ENCODE measurements around the gene DNM2. TPM values are rescaled to one million over a fixed set of nuclear protein-coding genes. Genes with fewer than 3 reads are reported as not detected.

The DNM2 gene
- total RNA-seq, 6 donors from 2014 or later = 238 to 744 (median 318) TPM

GRCh38 chr19:10695401-10696398, 22.2 kb upstream of the DNM2 start:
- Histone ChIP-seq H3K4me3 (peak overlapping the region in 3 of 4 donors; percentile 31 to 39 (median 34)), H3K27me3 (no peaks in the 10 kb centered on the region), H3K27ac (no peak overlapping the region), H3K36me3 (peaks cover 0 to 21% (median 16%) of the 10 kb centered on the region in 4 donors), H3K4me1 (peaks cover 15 to 21% (median 15%) of the 10 kb centered on the region in 4 donors), H3K9me3 (no peaks in the 10 kb centered on the region)
- TF ChIP-seq CTCF (IDR thresholded peaks at IDR 0.05) (peak in 1 of 6 experiments; percentile 9), EP300 (IDR thresholded peaks at IDR 0.05) (peak in 1 of 4 donors; percentile 10), POLR2AphosphoS5 (IDR thresholded peaks at IDR 0.05) (peak in 1 of 2 donors; percentile 39), POLR2A (IDR thresholded peaks at IDR 0.05) (no peak)
- peak; percentile 98 to 99 for ATAC-seq (ENCODE audit: low FRiP score in 2 of 2)
- DNase-seq = peak; percentile 96
- WGBS, 2 donors = 14 to 23% methylated on average over 33 to 45 of the region's 59 CpGs

GRCh38 chr19:10699650-10700335, 18.1 kb upstream of the DNM2 start:
- Histone ChIP-seq H3K4me1 (peaks cover 25 to 33% (median 26%) of the 10 kb centered on the region in 4 donors), H3K27me3 (no peaks in the 10 kb centered on the region), H3K36me3 (peaks cover 0 to 2% (median 0%) of the 10 kb centered on the region in 4 donors), H3K27ac (no peak overlapping the region), H3K4me3 (no peak overlapping the region), H3K9me3 (no peaks in the 10 kb centered on the region)
- peak in 1 of 2 donors; percentile 47 for DNase-seq
- TF ChIP-seq CTCF (IDR thresholded peaks at IDR 0.05) (peak; percentile 8 to 54 (median 36)), POLR2A (IDR thresholded peaks at IDR 0.05) (no peak)
- 38 to 40% methylated on average over 15 of the region's 15 CpGs for WGBS, 2 donors
- ATAC-seq (ENCODE audit: low FRiP score in 2 of 2) = no peak

GRCh38 chr19:10701955-10702525, 15.8 kb upstream of the DNM2 start:
- H3K27ac ChIP-seq = peak overlapping the region in 1 of 4 donors; percentile 52
- H3K9me3 ChIP-seq = no peaks in the 10 kb centered on the region
- 18 to 21% methylated on average over 10 to 23 of the region's 24 CpGs for WGBS, 2 donors
- ATAC-seq (ENCODE audit: low FRiP score in 2 of 2) (peak; percentile 18 to 34), DNase-seq (no peak)
- TF ChIP-seq POLR2AphosphoS5 (IDR thresholded peaks at IDR 0.05) = no peak
- peak in 1 of 6 experiments; percentile 4 for TF ChIP-seq CTCF (IDR thresholded peaks at IDR 0.05)
- TF ChIP-seq POLR2A (IDR thresholded peaks at IDR 0.05) = no peak
- no peaks in the 10 kb centered on the region for H3K27me3 ChIP-seq
- peaks cover 10 to 15% (median 12%) of the 10 kb centered on the region in 4 donors for H3K4me1 ChIP-seq
- H3K4me3 ChIP-seq = peak overlapping the region; percentile 58 to 90 (median 68)
- peaks cover 0 to 5% (median 0%) of the 10 kb centered on the region in 4 donors for H3K36me3 ChIP-seq

GRCh38 chr19:10706990-10707389, 10.9 kb upstream of the DNM2 start:
- DNase-seq = no peak
- no peak for ATAC-seq (ENCODE audit: low FRiP score in 2 of 2)
- TF ChIP-seq CTCF (IDR thresholded peaks at IDR 0.05) (no peak), POLR2AphosphoS5 (IDR thresholded peaks at IDR 0.05) (no peak), POLR2A (IDR thresholded peaks at IDR 0.05) (no peak), EP300 (IDR thresholded peaks at IDR 0.05) (no peak)
- no peak overlapping the region for H3K4me3 ChIP-seq
- 74 to 94% methylated on average over 3 to 12 of the region's 12 CpGs for WGBS, 2 donors
- H3K9me3 ChIP-seq = no peaks in the 10 kb centered on the region
- peaks cover 0 to 18% (median 4%) of the 10 kb centered on the region in 4 donors for H3K36me3 ChIP-seq
- peaks cover 3 to 5% (median 4%) of the 10 kb centered on the region in 4 donors for H3K4me1 ChIP-seq
- H3K27me3 ChIP-seq = no peaks in the 10 kb centered on the region
- no peak overlapping the region for H3K27ac ChIP-seq
